Measurements from ENCODE around the gene IKBKE. TPM values are rescaled to one million over a fixed set of nuclear protein-coding genes. Genes with fewer than 3 reads are reported as not detected.
A peak's percentile ranks its signal among the peaks of the same experiment; 100 is the strongest.

IKBKE gene
- total and polyA plus RNA-seq, 2 of the 8 experiments (the other 6 are each of a cell fraction or from before 2014, with no cell fraction given) = 8.6 to 12.0 TPM

GRCh38 chr1:206472024-206472423 lies 1.7 kb downstream of the IKBKE start:
- POLR2A ChIA-PET (ENCODE audit: partially characterized antibody) = interaction anchor here (1.3 to 2.2 kb wide), 2 partner anchors 8 to 13 kb away, joined by 3 to 14 read pairs; no protein-coding TSS in a partner anchor
- Histone ChIP-seq H4K5ac (ENCODE audit: insufficient read length, low read depth, low read length) (no peak overlapping the region), H2BK15ac (ENCODE audit: low read length) (no peak overlapping the region), H3K18ac (ENCODE audit: extremely low read depth, low read length) (no peak overlapping the region), H3K79me1 (ENCODE audit: low read depth, low read length) (no peaks in the 10 kb centered on the region; the same call in 1 of the 2 replicates), H3K9ac (replicated peaks in 1 of 4; ENCODE audit: extremely low read depth in 1 of 4, low read depth in 3 of 4, low read length in 3 of 4) (no peak overlapping the region), H3K23me2 (ENCODE audit: low read depth, low read length) (peaks cover 9% of the 10 kb centered on the region; the same call in 1 of the 2 replicates), H3K4me1 (replicated peaks in 1 of 4; ENCODE audit: control insufficient read depth in 3 of 4, insufficient read depth in 4 of 4, low read length in 3 of 4) (peaks cover 3 to 47% (median 25%) of the 10 kb centered on the region in 4 experiments), H2BK120ac (replicated peaks; ENCODE audit: low read depth, low read length) (no peak overlapping the region), H4K20me1 (replicated peaks in 1 of 2; ENCODE audit: control insufficient read depth in 1 of 2, insufficient read depth in 2 of 2, low read length in 2 of 2) (no peaks in the 10 kb centered on the region), H3K27ac (ENCODE audit: low read depth, low read length) (no peak overlapping the region), H3K14ac (ENCODE audit: insufficient read length) (no peak overlapping the region), H3K27me3 (replicated peaks in 1 of 4; ENCODE audit: control insufficient read depth in 3 of 4, extremely low read depth in 1 of 4, insufficient read depth in 3 of 4, low read length in 3 of 4) (peaks cover 0 to 3% (median 0%) of the 10 kb centered on the region in 4 experiments; a peak in 2 of 7 replicates), H2BK12ac (ENCODE audit: low read depth, low read length) (no peak overlapping the region), H2AFZ (ENCODE audit: low read length) (no peak overlapping the region), H4K91ac (replicated peaks; ENCODE audit: insufficient read length, low read length) (no peak overlapping the region), H4K8ac (ENCODE audit: extremely low read depth, insufficient read depth, low read length) (no peak overlapping the region), H3K36me3 (ENCODE audit: control insufficient read depth in 2 of 4, insufficient read depth in 4 of 4, low read length in 3 of 4) (no peaks in the 10 kb centered on the region), H3K79me2 (ENCODE audit: control insufficient read depth in 1 of 2, insufficient read depth in 2 of 2, low read length in 2 of 2) (no peaks in the 10 kb centered on the region), H3K4me3 (ENCODE audit: extremely low read depth in 1 of 4, insufficient read depth in 2 of 4, low read depth in 3 of 4, low read length in 4 of 4) (peak overlapping the region in 1 of 4 experiments; percentile 65; a peak in 2 of 8 replicates), H2AK5ac (ENCODE audit: low read depth, low read length) (no peak overlapping the region), H3K56ac (replicated peaks; ENCODE audit: insufficient read length, low read depth, low read length) (no peak overlapping the region), H3K9me3 (ENCODE audit: insufficient read depth in 2 of 2, low read depth in 1 of 2, low read length in 1 of 2) (no peaks in the 10 kb centered on the region), H3K4ac (replicated peaks; ENCODE audit: insufficient read length, low read depth, low read length) (no peak overlapping the region), H3K23ac (ENCODE audit: insufficient read length) (no peak overlapping the region), H2BK5ac (ENCODE audit: low read depth, low read length) (no peak overlapping the region), H2BK20ac (ENCODE audit: low read length) (peak overlapping the region; percentile 61; the same call in 1 of the 2 replicates), H3K4me2 (ENCODE audit: insufficient read depth in 1 of 2, low read depth in 2 of 2, low read length in 2 of 2) (peak overlapping the region; percentile 45 to 77; a peak in 2 of 4 replicates)
- DNase-seq (ENCODE audit: low read depth in 1 of 2, low spot score in 2 of 2) (no peak), FAIRE-seq (no peak)
- 86% methylated on average over 2 of the region's 2 CpGs; no CpG with 5 or more reads in 1 of the 2 experiments for WGBS, 2 experiments (ENCODE audit: extremely low coverage in 1 of 2, insufficient coverage in 1 of 2, insufficient read length in 1 of 2, insufficient replicate concordance in 2 of 2, low coverage in 1 of 2, low lambda C conversion rate in 2 of 2, missing lambda C conversion rate in 1 of 2)
- CTCF ChIA-PET (ENCODE audit: partially characterized antibody) = interaction anchor here (0.7 to 6.0 kb wide), 13 partner anchors 8 to 510 kb away, joined by 3 to 76 read pairs (median 5); partner anchors contain the start of gene EIF2D
- no peak for TF ChIP-seq SRF (IDR thresholded peaks at IDR 0.05; ENCODE audit: low read depth, low read length)
- no peak for TF ChIP-seq KDM1A (IDR thresholded peaks at IDR 0.05; ENCODE audit: borderline replicate concordance, low read length)
- no peak for TF ChIP-seq POU5F1 (IDR thresholded peaks at IDR 0.05; ENCODE audit: low read depth, low read length)
- no peak for TF ChIP-seq GABPA (IDR thresholded peaks at IDR 0.05; ENCODE audit: borderline replicate concordance, insufficient read depth, low read length)
- no peak for TF ChIP-seq TAF7 (optimal IDR thresholded peaks at IDR 0.05; ENCODE audit: borderline replicate concordance, low read depth, low read length)
- no peak for TF ChIP-seq RFX5 (IDR thresholded peaks at IDR 0.05; ENCODE audit: borderline replicate concordance, low read depth, low read length)
- no peak for TF ChIP-seq RXRA (IDR thresholded peaks at IDR 0.05; ENCODE audit: insufficient read depth, low read depth, low read length)
- no peak for TF ChIP-seq MAFK (IDR thresholded peaks at IDR 0.05; ENCODE audit: low read depth, low read length)
- TF ChIP-seq CHD2 (IDR thresholded peaks at IDR 0.05; ENCODE audit: low read length) = no peak
- no peak for TF ChIP-seq NRF1 (IDR thresholded peaks at IDR 0.05; ENCODE audit: low read depth, low read length)
- no peak for TF ChIP-seq EP300 (IDR thresholded peaks at IDR 0.05; ENCODE audit: borderline replicate concordance in 1 of 2, low read depth in 2 of 2, low read length in 2 of 2)
- TF ChIP-seq CEBPB (IDR thresholded peaks at IDR 0.05; ENCODE audit: low read depth, low read length) = no peak
- TF ChIP-seq SIX5 (IDR thresholded peaks at IDR 0.05; ENCODE audit: low read depth, low read length) = no peak
- no peak for TF ChIP-seq KDM4A (IDR thresholded peaks at IDR 0.05; ENCODE audit: low read depth, low read length, severe bottlenecking)

All from H1 (cell line).